Stomach (tissue), 9 donors: ENCODE measurements around the gene SLC35F4. TPM values are rescaled to one million over a fixed set of nuclear protein-coding genes. Genes with fewer than 3 reads are reported as not detected.

Experiments
- DNase-seq, 2 donors: peaks; one replicate each; pipeline versions ENCODE4 v3.0.0 to v3.0.0-alpha.2; 2013 to 2019
- H3K27ac ChIP-seq, 5 donors: fragments of 200-600 bp in 4 of 5; sonication (generic) in 4 of 5; one replicate each; pipeline ENCODE4 v1.5.1; 2013 to 2019; ENCODE audit warnings: mild to moderate bottlenecking in 1 of 5, moderate library complexity in 1 of 5
- H3K27me3 ChIP-seq, 3 donors: fragments of 200-600 bp; sonication (generic); one replicate each; pipeline ENCODE4 v1.5.1; 2017 to 2019; ENCODE audit warnings: mixed run types in 1 of 3
- H3K36me3 ChIP-seq, 4 donors: fragments of 200-600 bp; sonication (generic); 1 replicate in 3 of 4; 2 replicates in 1 of 4; pipeline ENCODE4 v1.5.1; 2016 to 2019
- H3K4me1 ChIP-seq, 4 donors: fragments of 200-600 bp; sonication (generic); one replicate each; pipeline ENCODE4 v1.5.1; 2016 to 2019
- H3K4me3 ChIP-seq, 4 donors: fragments of 200-600 bp; sonication (generic) in 3 of 4; one replicate each; pipeline ENCODE4 v1.5.1; 2016 to 2019; ENCODE audit warnings: mild to moderate bottlenecking in 1 of 4
- H3K9me3 ChIP-seq, 4 donors: fragments of 200-600 bp; sonication (generic); one replicate each; pipeline ENCODE4 v1.5.1; 2016 to 2019
- CTCF ChIP-seq, 7 experiments: fragments of 450-650 bp in 4 of 7; fragments of 200-600 bp in 3 of 7; sonication (generic) in 3 of 7; IDR thresholded peaks; one replicate each; pipeline ENCODE4 v1.5.1; 2016 to 2019; ENCODE audit warnings: antibody characterized with exemption in 7 of 7, control low read depth in 2 of 7, mild to moderate bottlenecking in 1 of 7
- EP300 ChIP-seq: sonication (generic); formaldehyde crosslinking; IDR thresholded peaks from one replicate; pipeline ENCODE4 v1.6.1; 2017; ENCODE audit warnings: antibody characterized with exemption
- POLR2A ChIP-seq, 4 donors: fragments of 450-650 bp; IDR thresholded peaks; one replicate each; pipeline ENCODE4 v1.6.1; 2016; ENCODE audit warnings: antibody characterized with exemption in 4 of 4, control low read depth in 2 of 4, mild to moderate bottlenecking in 1 of 4, moderate library complexity in 1 of 4
- POLR2AphosphoS5 ChIP-seq, 3 donors: sonication (generic); formaldehyde crosslinking; IDR thresholded peaks; one replicate each; pipeline ENCODE4 v1.6.1; 2016; ENCODE audit warnings: antibody characterized with exemption in 3 of 3
- WGBS, 5 donors: extraction: QIAGEN DNeasy Blood & Tissue Kit in 3 of 5; methylation state at CpG; one replicate each; pipeline versions ENCODE4 v1.1.5 to v1.1.7; 2013 to 2018; 5-methylcytosine and 5-hydroxymethylcytosine counted together
- intact Hi-C: fragments of 100-400 bp; cut with DNase I; formaldehyde crosslinking; loops from one replicate; pipeline ENCODE4 v1.15.1; 2023; ENCODE audit warnings: low total_unique reads
- polyA plus RNA-seq, 3 donors: library from polyadenylated mRNA; stranded (reverse); fragments of 200-250 nt; gene quantifications; one replicate each; pipeline ENCODE4 v1.2.3, GENCODE V29; 2013
- total RNA-seq, 5 donors: library from RNA; depleted of rRNA; stranded (reverse); fragments of >200 nt; gene quantifications; one replicate each; pipeline versions ENCODE4 v1.1.0 to v1.2.3, GENCODE V29; 2014 to 2016
- donor health status: healthy with polysubstance abuse.
- donor health status: Bipolar disorder and iron deficiency.
- donor health status: healthy.

Gene SLC35F4
- total and polyA plus RNA-seq, 8 donors: 0.19 TPM; not detected in 7

- TF ChIP-seq POLR2A (IDR thresholded peaks at IDR 0.05) (no peak), CTCF (IDR thresholded peaks at IDR 0.05) (peak in 1 of 7 experiments; percentile 13), POLR2AphosphoS5 (IDR thresholded peaks at IDR 0.05) (no peak)
- DNase-seq: peak in 1 of 2 donors; percentile 30
- no peak overlapping the region for H3K27ac ChIP-seq
- intact Hi-C loops: no loop called here
- WGBS, 5 donors: 50 to 74% (median 70%) methylated on average over 1 of the region's 1 CpG
- no peak overlapping the region for H3K4me3 ChIP-seq
- no peaks in the 10 kb centered on the region for H3K4me1 ChIP-seq
- no peaks in the 10 kb centered on the region for H3K36me3 ChIP-seq
- H3K27me3 ChIP-seq: no peaks in the 10 kb centered on the region
- H3K9me3 ChIP-seq: no peaks in the 10 kb centered on the region
Measured at GRCh38 chr14:57533214-57533613, 332.7 kb downstream of the SLC35F4 start.

GRCh38 chr14:57530571-57530970 is 335.3 kb downstream of the SLC35F4 start:
- H3K27me3 ChIP-seq: no peaks in the 10 kb centered on the region
- DNase-seq: no peak
- TF ChIP-seq POLR2A (IDR thresholded peaks at IDR 0.05) (no peak), EP300 (no peak), POLR2AphosphoS5 (IDR thresholded peaks at IDR 0.05) (no peak), CTCF (IDR thresholded peaks at IDR 0.05) (no peak)
- no peaks in the 10 kb centered on the region for H3K36me3 ChIP-seq
- no peak overlapping the region for H3K27ac ChIP-seq
- H3K9me3 ChIP-seq: peaks cover 0 to 6% (median 3%) of the 10 kb centered on the region in 4 donors
- no peak overlapping the region for H3K4me3 ChIP-seq
- intact Hi-C loops: no loop called here
- H3K4me1 ChIP-seq: no peaks in the 10 kb centered on the region

- intact Hi-C loops: no loop called here
- Histone ChIP-seq H3K9me3 (peaks cover 0 to 15% (median 12%) of the 10 kb centered on the region in 4 donors), H3K4me1 (no peaks in the 10 kb centered on the region), H3K27me3 (no peaks in the 10 kb centered on the region), H3K36me3 (no peaks in the 10 kb centered on the region), H3K4me3 (no peak overlapping the region), H3K27ac (no peak overlapping the region)
- TF ChIP-seq POLR2A (IDR thresholded peaks at IDR 0.05) (no peak), EP300 (no peak), CTCF (IDR thresholded peaks at IDR 0.05) (no peak), POLR2AphosphoS5 (IDR thresholded peaks at IDR 0.05) (no peak)
- 52 to 74% (median 63%) methylated on average over 3 of the region's 3 CpGs for WGBS, 5 donors
- no peak for DNase-seq
Measured at GRCh38 chr14:57526942-57527341, 338.9 kb downstream of the SLC35F4 start.

- DNase-seq: no peak
- H3K4me3 ChIP-seq: no peak overlapping the region
- TF ChIP-seq CTCF (IDR thresholded peaks at IDR 0.05) (no peak), POLR2AphosphoS5 (IDR thresholded peaks at IDR 0.05) (no peak)
- H3K4me1 ChIP-seq: no peaks in the 10 kb centered on the region
- no peaks in the 10 kb centered on the region for H3K36me3 ChIP-seq
- intact Hi-C loops: no loop called here
- H3K9me3 ChIP-seq: peaks cover 0 to 34% (median 21%) of the 10 kb centered on the region in 4 donors
- no peaks in the 10 kb centered on the region for H3K27me3 ChIP-seq
- no peak overlapping the region for H3K27ac ChIP-seq
Measured at GRCh38 chr14:57519043-57519442, 346.8 kb downstream of the SLC35F4 start.
